Measurements from ENCODE around the gene POLR2F. TPM values are rescaled to one million over a fixed set of nuclear protein-coding genes. Genes with fewer than 3 reads are reported as not detected.

Gene POLR2F
- total RNA-seq, 4 donors from 2014 or later = 84.1 to 152 (median 134) TPM

DNA sequence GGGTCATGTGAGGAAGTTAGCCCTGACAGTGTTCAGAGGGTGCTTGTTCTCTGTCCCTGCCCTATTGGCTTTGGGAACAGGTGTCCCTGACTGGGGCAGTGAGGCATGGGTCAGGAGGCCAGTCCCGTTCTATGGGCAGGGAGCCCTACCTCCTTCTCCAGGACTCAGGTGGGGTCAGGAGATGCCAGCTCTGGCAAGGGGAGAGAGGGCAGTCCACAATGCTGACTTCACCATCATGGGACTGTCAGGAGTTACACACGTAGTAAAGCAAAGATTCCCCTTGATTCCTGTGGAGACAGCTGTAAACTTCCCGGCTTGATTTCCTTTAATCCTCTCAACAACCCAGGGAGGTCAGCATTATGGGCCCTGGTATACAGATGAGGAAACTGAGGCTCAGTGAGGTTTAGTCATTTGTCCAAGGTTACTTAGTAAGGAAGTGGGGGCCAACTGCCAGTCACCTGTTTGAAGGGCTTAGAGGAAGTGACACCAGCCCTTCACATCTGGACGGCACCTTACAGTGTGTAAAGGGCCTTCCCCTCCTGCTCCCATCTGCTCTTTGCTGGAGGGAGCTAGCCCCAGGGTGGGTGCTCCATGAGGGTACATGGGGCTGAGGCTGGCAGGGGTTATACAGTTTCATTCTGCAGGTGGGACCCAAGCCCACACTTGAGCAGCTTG lies 35.5 kb upstream of the POLR2F start:
- Histone ChIP-seq H3K27me3 (no peaks in the 10 kb centered on the region), H3K9me3 (no peaks in the 10 kb centered on the region), H3K4me1 (no peaks in the 10 kb centered on the region), H3K4me3 (no peak overlapping the region), H3K27ac (peak overlapping the region in 2 of 4 donors; percentile 23 to 34), H3K36me3 (peaks cover 0 to 36% of the 10 kb centered on the region in 2 donors)
- in situ Hi-C loops (cut with MboI; ENCODE audit: low sequenced_read_pairs in 4 of 4) (no loop called here), intact Hi-C loops (cut with DNase I; ENCODE audit: low total_unique reads) (no loop called here)
- no peak for DNase-seq
- no peak for TF ChIP-seq POLR2A (IDR thresholded peaks at IDR 0.05)
- TF ChIP-seq, protein P1, sequence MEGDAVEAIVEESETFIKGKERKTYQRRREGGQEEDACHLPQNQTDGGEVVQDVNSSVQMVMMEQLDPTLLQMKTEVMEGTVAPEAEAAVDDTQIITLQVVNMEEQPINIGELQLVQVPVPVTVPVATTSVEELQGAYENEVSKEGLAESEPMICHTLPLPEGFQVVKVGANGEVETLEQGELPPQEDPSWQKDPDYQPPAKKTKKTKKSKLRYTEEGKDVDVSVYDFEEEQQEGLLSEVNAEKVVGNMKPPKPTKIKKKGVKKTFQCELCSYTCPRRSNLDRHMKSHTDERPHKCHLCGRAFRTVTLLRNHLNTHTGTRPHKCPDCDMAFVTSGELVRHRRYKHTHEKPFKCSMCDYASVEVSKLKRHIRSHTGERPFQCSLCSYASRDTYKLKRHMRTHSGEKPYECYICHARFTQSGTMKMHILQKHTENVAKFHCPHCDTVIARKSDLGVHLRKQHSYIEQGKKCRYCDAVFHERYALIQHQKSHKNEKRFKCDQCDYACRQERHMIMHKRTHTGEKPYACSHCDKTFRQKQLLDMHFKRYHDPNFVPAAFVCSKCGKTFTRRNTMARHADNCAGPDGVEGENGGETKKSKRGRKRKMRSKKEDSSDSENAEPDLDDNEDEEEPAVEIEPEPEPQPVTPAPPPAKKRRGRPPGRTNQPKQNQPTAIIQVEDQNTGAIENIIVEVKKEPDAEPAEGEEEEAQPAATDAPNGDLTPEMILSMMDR (IDR thresholded peaks at IDR 0.05 in 4 of 5, conservative IDR thresholded peaks at IDR 0.05 in 1 of 5) = no peak
- no peak for ATAC-seq

DNA sequence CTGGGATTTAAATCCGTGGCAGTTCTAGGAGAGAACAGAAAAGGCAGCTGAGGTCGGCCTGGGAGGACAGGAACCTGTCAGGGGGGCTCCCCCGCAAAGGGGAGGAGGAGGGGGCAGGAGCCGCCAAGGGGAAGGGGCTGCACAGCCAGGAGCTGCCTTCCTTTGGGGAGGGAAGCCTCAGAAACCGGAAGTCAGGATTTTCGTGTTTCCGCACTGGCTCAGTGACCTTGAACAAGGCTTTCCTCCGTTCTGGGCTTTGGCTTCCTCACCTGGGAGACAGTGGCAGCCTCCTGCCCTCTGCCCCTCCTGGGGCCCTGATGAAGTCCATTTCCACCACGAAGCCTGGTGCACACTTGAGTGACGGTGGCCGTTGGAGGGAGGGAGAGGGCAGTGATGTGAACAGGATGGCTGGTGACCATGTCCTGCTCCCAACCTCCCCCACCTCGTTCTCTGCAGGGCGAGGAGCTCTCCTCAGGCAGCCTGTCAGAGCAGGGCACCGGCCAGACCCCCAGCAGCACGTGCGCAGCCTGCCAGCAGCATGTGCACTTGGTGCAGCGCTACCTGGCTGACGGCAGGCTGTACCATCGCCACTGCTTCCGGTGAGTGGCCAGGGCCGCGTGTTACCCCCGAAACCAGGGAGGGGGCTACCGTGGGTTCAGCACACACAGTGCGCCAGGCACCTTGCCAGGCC lies 34.8 kb upstream of the POLR2F start:
- DNase-seq (no peak), ATAC-seq (no peak)
- in situ Hi-C loops (cut with MboI; ENCODE audit: low sequenced_read_pairs in 4 of 4) (no loop called here), intact Hi-C loops (cut with DNase I; ENCODE audit: low total_unique reads) (no loop called here)
- no peaks in the 10 kb centered on the region for H3K4me1 ChIP-seq
- no peak overlapping the region for H3K4me3 ChIP-seq
- peaks cover 0 to 36% of the 10 kb centered on the region in 2 donors for H3K36me3 ChIP-seq
- H3K9me3 ChIP-seq = no peaks in the 10 kb centered on the region
- H3K27me3 ChIP-seq = no peaks in the 10 kb centered on the region
- TF ChIP-seq POLR2A (IDR thresholded peaks at IDR 0.05) = no peak
- TF ChIP-seq, protein P1 (IDR thresholded peaks at IDR 0.05 in 4 of 5, conservative IDR thresholded peaks at IDR 0.05 in 1 of 5) = no peak
- H3K27ac ChIP-seq = peak overlapping the region in 3 of 4 donors; percentile 9 to 34 (median 23)

DNA sequence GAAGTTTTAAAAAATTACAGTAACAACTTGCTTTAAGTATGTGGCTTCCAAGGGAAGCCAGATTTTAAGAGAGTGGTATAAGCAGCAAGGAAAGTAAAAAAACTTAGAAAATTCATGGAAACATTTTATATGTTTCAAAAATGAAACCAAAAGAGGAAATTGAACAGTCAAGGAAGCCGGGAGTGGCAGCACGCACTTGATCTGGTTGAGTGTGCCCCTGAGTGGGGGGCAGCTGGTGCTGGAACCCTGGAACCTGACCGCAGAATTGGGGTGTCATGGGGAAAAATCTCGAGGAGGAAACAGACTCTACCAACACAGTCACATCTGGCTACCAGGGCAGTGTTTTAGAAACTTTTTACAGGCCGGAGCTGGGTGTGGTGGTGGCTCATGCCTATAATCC lies 33.4 kb upstream of the POLR2F start:
- Histone ChIP-seq H3K9me3 (no peaks in the 10 kb centered on the region), H3K4me3 (no peak overlapping the region), H3K4me1 (no peaks in the 10 kb centered on the region), H3K27me3 (no peaks in the 10 kb centered on the region), H3K27ac (peak overlapping the region in 2 of 4 donors; percentile 25 to 28), H3K36me3 (peaks cover 0 to 40% of the 10 kb centered on the region in 2 donors)
- TF ChIP-seq, protein P1 (IDR thresholded peaks at IDR 0.05 in 4 of 5, conservative IDR thresholded peaks at IDR 0.05 in 1 of 5) = no peak
- no peak for TF ChIP-seq POLR2A (IDR thresholded peaks at IDR 0.05)
- DNase-seq (no peak), ATAC-seq (no peak)
- in situ Hi-C loops (cut with MboI; ENCODE audit: low sequenced_read_pairs in 4 of 4) (no loop called here), intact Hi-C loops (cut with DNase I; ENCODE audit: low total_unique reads) (no loop called here)

DNA sequence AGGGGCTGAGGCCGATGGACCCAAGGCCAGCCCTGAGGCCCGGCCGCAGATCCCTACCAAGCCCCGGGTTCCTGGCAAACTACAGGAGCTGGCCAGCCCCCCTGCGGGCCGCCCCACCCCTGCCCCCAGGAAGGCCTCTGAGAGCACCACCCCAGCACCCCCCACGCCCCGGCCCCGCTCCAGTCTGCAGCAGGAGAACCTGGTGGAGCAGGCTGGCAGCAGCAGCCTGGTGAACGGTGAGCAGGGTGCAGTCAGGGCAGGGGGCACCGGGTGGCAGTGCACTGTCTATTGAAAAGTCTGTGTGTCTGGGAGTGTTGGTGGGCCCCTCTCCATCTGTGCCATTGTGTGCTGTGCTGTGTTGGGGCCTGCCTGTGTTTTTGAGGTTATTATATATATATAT lies 31.3 kb upstream of the POLR2F start:
- ATAC-seq (no peak), DNase-seq (no peak)
- no peak for TF ChIP-seq POLR2A (IDR thresholded peaks at IDR 0.05)
- TF ChIP-seq, protein P1 (IDR thresholded peaks at IDR 0.05 in 4 of 5, conservative IDR thresholded peaks at IDR 0.05 in 1 of 5) = no peak
- intact Hi-C loops (cut with DNase I; ENCODE audit: low total_unique reads) (no loop called here), in situ Hi-C loops (cut with MboI; ENCODE audit: low sequenced_read_pairs in 4 of 4) (no loop called here)
- no peaks in the 10 kb centered on the region for H3K9me3 ChIP-seq
- H3K27ac ChIP-seq = no peak overlapping the region
- no peak overlapping the region for H3K4me3 ChIP-seq
- H3K36me3 ChIP-seq = peaks cover 0 to 44% of the 10 kb centered on the region in 2 donors
- H3K27me3 ChIP-seq = no peaks in the 10 kb centered on the region
- H3K4me1 ChIP-seq = no peaks in the 10 kb centered on the region
